ENCODE results near the gene KIF5C.

DNA sequence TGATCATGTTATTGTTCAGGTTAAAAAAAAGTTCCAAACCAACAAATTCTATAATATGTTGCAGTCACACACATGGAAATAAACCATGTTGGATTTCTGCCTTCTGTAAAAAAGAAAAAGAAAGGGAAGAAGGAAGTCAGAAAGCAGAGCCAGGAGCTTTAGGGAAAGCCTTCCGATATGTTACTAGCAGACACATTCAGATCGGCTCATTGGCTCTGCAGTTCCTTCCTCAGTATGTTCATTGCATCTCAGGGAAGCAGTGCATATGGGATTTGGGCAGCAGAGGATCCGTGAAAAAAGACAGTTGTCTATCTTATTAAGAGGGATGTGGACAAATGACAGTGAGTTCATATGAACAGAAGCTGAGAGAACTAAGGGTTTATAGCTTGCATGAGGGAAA is 68.1 kb downstream of the KIF5C start:
- TF ChIP-seq, protein P1, sequence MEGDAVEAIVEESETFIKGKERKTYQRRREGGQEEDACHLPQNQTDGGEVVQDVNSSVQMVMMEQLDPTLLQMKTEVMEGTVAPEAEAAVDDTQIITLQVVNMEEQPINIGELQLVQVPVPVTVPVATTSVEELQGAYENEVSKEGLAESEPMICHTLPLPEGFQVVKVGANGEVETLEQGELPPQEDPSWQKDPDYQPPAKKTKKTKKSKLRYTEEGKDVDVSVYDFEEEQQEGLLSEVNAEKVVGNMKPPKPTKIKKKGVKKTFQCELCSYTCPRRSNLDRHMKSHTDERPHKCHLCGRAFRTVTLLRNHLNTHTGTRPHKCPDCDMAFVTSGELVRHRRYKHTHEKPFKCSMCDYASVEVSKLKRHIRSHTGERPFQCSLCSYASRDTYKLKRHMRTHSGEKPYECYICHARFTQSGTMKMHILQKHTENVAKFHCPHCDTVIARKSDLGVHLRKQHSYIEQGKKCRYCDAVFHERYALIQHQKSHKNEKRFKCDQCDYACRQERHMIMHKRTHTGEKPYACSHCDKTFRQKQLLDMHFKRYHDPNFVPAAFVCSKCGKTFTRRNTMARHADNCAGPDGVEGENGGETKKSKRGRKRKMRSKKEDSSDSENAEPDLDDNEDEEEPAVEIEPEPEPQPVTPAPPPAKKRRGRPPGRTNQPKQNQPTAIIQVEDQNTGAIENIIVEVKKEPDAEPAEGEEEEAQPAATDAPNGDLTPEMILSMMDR (IDR thresholded peaks at IDR 0.05; ENCODE audit: low read depth, low read length, missing input control) = no peak
- no peak for TF ChIP-seq EGR1 (IDR thresholded peaks at IDR 0.05; ENCODE audit: low read depth in 2 of 2)
- TF ChIP-seq RAD21 (IDR thresholded peaks at IDR 0.05) = no peak
- no peak for TF ChIP-seq SP1 (IDR thresholded peaks at IDR 0.05)
- TF ChIP-seq, protein P2, sequence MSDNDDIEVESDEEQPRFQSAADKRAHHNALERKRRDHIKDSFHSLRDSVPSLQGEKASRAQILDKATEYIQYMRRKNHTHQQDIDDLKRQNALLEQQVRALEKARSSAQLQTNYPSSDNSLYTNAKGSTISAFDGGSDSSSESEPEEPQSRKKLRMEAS (IDR thresholded peaks at IDR 0.05) = no peak
- no peak for TF ChIP-seq GABPA (IDR thresholded peaks at IDR 0.05 in 1 of 2, conservative IDR thresholded peaks at IDR 0.05 in 1 of 2)
- TF ChIP-seq, protein P3, sequence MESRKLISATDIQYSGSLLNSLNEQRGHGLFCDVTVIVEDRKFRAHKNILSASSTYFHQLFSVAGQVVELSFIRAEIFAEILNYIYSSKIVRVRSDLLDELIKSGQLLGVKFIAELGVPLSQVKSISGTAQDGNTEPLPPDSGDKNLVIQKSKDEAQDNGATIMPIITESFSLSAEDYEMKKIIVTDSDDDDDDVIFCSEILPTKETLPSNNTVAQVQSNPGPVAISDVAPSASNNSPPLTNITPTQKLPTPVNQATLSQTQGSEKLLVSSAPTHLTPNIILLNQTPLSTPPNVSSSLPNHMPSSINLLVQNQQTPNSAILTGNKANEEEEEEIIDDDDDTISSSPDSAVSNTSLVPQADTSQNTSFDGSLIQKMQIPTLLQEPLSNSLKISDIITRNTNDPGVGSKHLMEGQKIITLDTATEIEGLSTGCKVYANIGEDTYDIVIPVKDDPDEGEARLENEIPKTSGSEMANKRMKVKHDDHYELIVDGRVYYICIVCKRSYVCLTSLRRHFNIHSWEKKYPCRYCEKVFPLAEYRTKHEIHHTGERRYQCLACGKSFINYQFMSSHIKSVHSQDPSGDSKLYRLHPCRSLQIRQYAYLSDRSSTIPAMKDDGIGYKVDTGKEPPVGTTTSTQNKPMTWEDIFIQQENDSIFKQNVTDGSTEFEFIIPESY (IDR thresholded peaks at IDR 0.05) = no peak
